HepG2 (cell line): ENCODE measurements around the gene EBP. TPM values are rescaled to one million over a fixed set of nuclear protein-coding genes. Genes with fewer than 3 reads are reported as not detected.

Experiments
- ATAC-seq: fragments of 200-7000 bp; cut with Tn5 transposase; 3 replicates; pipeline ENCODE4 v1.9.1; 2020; ENCODE audit warnings: mild to moderate bottlenecking, moderate library complexity
- BruUV-seq: library from RNA; stranded (reverse); fragments of 400-500 nt; replicated peaks from 2 replicates; lab custom pipeline; 2021; lab: Mats Ljungman, UMichigan
- CTCF ChIA-PET: fragments of 300-600 bp; formaldehyde crosslinking; extraction: SDS; loops from one replicate; lab custom pipeline; 2021; ENCODE audit warnings: low total read pairs, inconsistent platforms, low intra/inter-chr PET ratio; lab: Yijun Ruan, JAX
- POLR2A ChIA-PET: fragments of 350-600 bp; sonication (Branson Sonifier 250); formaldehyde crosslinking; loops from one replicate; lab custom pipeline; 2020; ENCODE audit warnings: antibody characterized with exemption, inconsistent platforms; lab: Yijun Ruan, JAX
- DNase-seq: peaks from one replicate; pipeline ENCODE4 v3.0.0-alpha.2; 2015; ENCODE audit warnings: low spot score
- FAIRE-seq: peaks from 3 replicates; lab custom pipeline; 2011; peaks lifted over from hg19 to GRCh38; lab: Jason Lieb, UNC
- H2AFZ ChIP-seq: one replicate; pipeline ENCODE4 v1.6.1; 2011; ENCODE audit warnings: low read length, inconsistent platforms
- H3K27ac ChIP-seq: fragments of 300-600 bp; 3 replicates; pipeline ENCODE4 v1.8.0; 2011; ENCODE audit warnings: mixed run types, mild to moderate bottlenecking, mixed read lengths, low read length, inconsistent platforms; ENCODE audit not compliant: insufficient read depth; ENCODE audit errors: extremely low read length
- H3K27me3 ChIP-seq, 2 experiments: fragments of 200-600 bp in 1 of 2; 2 replicates in 1 of 2; 3 replicates in 1 of 2; pipeline versions ENCODE4 v1.6.0 to v1.8.0; 2011; ENCODE audit warnings: low read length in 2 of 2, mild to moderate bottlenecking in 2 of 2, moderate library complexity in 2 of 2, inconsistent platforms in 1 of 2; ENCODE audit not compliant: insufficient read depth in 2 of 2, control insufficient read depth in 1 of 2
- H3K36me3 ChIP-seq, 2 experiments: fragments of 200-600 bp in 1 of 2; replicated peaks in 1 of 2; 2 replicates in 1 of 2; 3 replicates in 1 of 2; pipeline versions ENCODE4 v1.5.1 to v1.8.0; 2011; ENCODE audit warnings: low read length in 2 of 2, inconsistent platforms in 1 of 2; ENCODE audit not compliant: insufficient read depth in 2 of 2, control insufficient read depth in 1 of 2
- H3K4me1 ChIP-seq: 2 replicates; pipeline ENCODE4 v1.5.1; 2012; ENCODE audit warnings: low read length, inconsistent platforms; ENCODE audit not compliant: insufficient read depth
- H3K4me2 ChIP-seq: 2 replicates; pipeline ENCODE4 v1.6.0; 2011; ENCODE audit warnings: low read depth, low read length, inconsistent platforms
- H3K4me3 ChIP-seq, 3 experiments: fragments of 200-600 bp in 1 of 3; sonication (generic), shearing (Covaris generic) in 1 of 3; replicated peaks in 1 of 3; 2 replicates each; pipeline ENCODE4 v1.5.1; 2011 to 2016; ENCODE audit warnings: low read length in 3 of 3, inconsistent platforms in 2 of 3, low read depth in 2 of 3, mild to moderate bottlenecking in 2 of 3, control low read depth in 1 of 3, mixed read lengths in 1 of 3; ENCODE audit not compliant: insufficient read depth in 1 of 3
- H3K79me2 ChIP-seq: one replicate; pipeline ENCODE4 v1.6.1; 2011; ENCODE audit warnings: low read length, inconsistent platforms; ENCODE audit not compliant: insufficient read depth
- H3K9ac ChIP-seq: 2 replicates; pipeline ENCODE4 v1.6.0; 2011; ENCODE audit warnings: mild to moderate bottlenecking, low read depth, low read length, inconsistent platforms; ENCODE audit not compliant: insufficient read depth
- H3K9me3 ChIP-seq: 2 replicates; pipeline ENCODE4 v1.5.1; 2012; ENCODE audit warnings: mild to moderate bottlenecking, low read length
- H4K20me1 ChIP-seq: 2 replicates; pipeline ENCODE4 v1.6.0; 2011; ENCODE audit warnings: inconsistent platforms, mild to moderate bottlenecking, low read length, moderate library complexity; ENCODE audit not compliant: insufficient read depth
- GZF1 ChIP-seq: sonication (generic); formaldehyde crosslinking; IDR thresholded peaks from 2 replicates; pipeline ENCODE4 v1.5.1; 2020; ENCODE audit warnings: mild to moderate bottlenecking, missing genetic modification reagents
- HOXD1 ChIP-seq: sonication (generic); formaldehyde crosslinking; IDR thresholded peaks from 2 replicates; pipeline ENCODE4 v1.5.0; 2020; ENCODE audit warnings: missing genetic modification reagents
- IRF9 ChIP-seq: sonication (generic); formaldehyde crosslinking; IDR thresholded peaks from 2 replicates; pipeline ENCODE4 v1.8.0; 2022; ENCODE audit warnings: missing genetic modification reagents, mild to moderate bottlenecking, borderline replicate concordance
- MIER3 ChIP-seq: IDR thresholded peaks from 2 replicates; pipeline ENCODE4 v1.6.1; 2016; ENCODE audit warnings: missing compliant biosample characterization, borderline replicate concordance
- RBM39 ChIP-seq: fragments of 200-400 bp; formaldehyde crosslinking; IDR thresholded peaks from one replicate; pipeline ENCODE4 v1.6.1; 2018; ENCODE audit warnings: antibody characterized with exemption, mild to moderate bottlenecking, low read depth, low read length; ENCODE audit not compliant: poor library complexity, severe bottlenecking
- SYNCRIP ChIP-seq: fragments of 200-400 bp; formaldehyde crosslinking; IDR thresholded peaks from 2 replicates; pipeline ENCODE4 v1.6.1; 2018; ENCODE audit warnings: mild to moderate bottlenecking, low read depth, low read length; ENCODE audit not compliant: insufficient read depth
- ZMYM3 ChIP-seq: sonication (generic); formaldehyde crosslinking; IDR thresholded peaks from 2 replicates; pipeline ENCODE4 v1.5.1; 2020; ENCODE audit warnings: mild to moderate bottlenecking, missing genetic modification reagents
- ZNF232 ChIP-seq: sonication (generic); formaldehyde crosslinking; IDR thresholded peaks from 2 replicates; pipeline ENCODE4 v1.4.0; 2020; ENCODE audit warnings: missing genetic modification reagents, borderline replicate concordance
- ZNF260 ChIP-seq: sonication (generic); formaldehyde crosslinking; IDR thresholded peaks from 2 replicates; pipeline ENCODE4 v1.4.0; 2020; ENCODE audit warnings: missing genetic modification reagents, low read depth, mild to moderate bottlenecking, borderline replicate concordance
- ZNF513 ChIP-seq: sonication (generic); formaldehyde crosslinking; conservative IDR thresholded peaks from 2 replicates; pipeline ENCODE4 v1.5.0; 2020; ENCODE audit warnings: missing genetic modification reagents
- ZNF556 ChIP-seq: sonication (generic); formaldehyde crosslinking; IDR thresholded peaks from 2 replicates; pipeline ENCODE4 v1.4.0; 2020; ENCODE audit warnings: mild to moderate bottlenecking, missing genetic modification reagents, borderline replicate concordance
- ZNF687 ChIP-seq: sonication (generic); formaldehyde crosslinking; IDR thresholded peaks from 2 replicates; pipeline ENCODE4 v1.5.1; 2020; ENCODE audit warnings: mild to moderate bottlenecking, missing genetic modification reagents, moderate library complexity
- WGBS: methylation state at CpG from one replicate; pipeline ENCODE4 v1.1.6; 2017; ENCODE audit warnings: low lambda C conversion rate; 5-methylcytosine and 5-hydroxymethylcytosine counted together
- in situ Hi-C: cut with HindIII; loops from 2 replicates; pipeline ENCODE4 v1.10.0; 2017; ENCODE audit warnings: low pct_unique_long_range_greater_than_20kb; ENCODE audit not compliant: extremely low pct_ligation_motif_present
- intact Hi-C: fragments of 100-400 bp; cut with micrococcal nuclease; formaldehyde crosslinking; loops from one replicate; pipeline ENCODE4 v1.10.0; 2022; ENCODE audit not compliant: unreplicated experiment
- polyA plus RNA-seq, 8 experiments: library from polyadenylated mRNA; depleted of rRNA in 3 of 8; stranded (reverse) in 7 of 8; unstranded in 1 of 8; fragments of >200 nt; fragmentation: Illumina TruSeq in 4 of 8; extraction: Trizol in 4 of 8; gene quantifications; 2 replicates each; pipeline versions ENCODE4 v1.2.1 to v1.2.3, GENCODE V29; 2011 to 2016; ENCODE audit warnings: low read depth in 4 of 8, missing spikeins in 1 of 8, mixed read lengths in 1 of 8; ENCODE audit not compliant: insufficient read depth in 1 of 8
- total RNA-seq, 5 experiments: library from RNA; depleted of rRNA; stranded (reverse); fragments of >200 nt; fragmentation: Illumina TruSeq; extraction: Trizol; gene quantifications; 2 replicates each; pipeline ENCODE4 v1.2.3, GENCODE V29; 2016; ENCODE audit warnings: low read depth in 1 of 5

The EBP gene
- total and polyA plus RNA-seq, 2 of the 13 experiments (the other 11 are each of a cell fraction or from before 2014, with no cell fraction given), result 106 to 260 TPM

GRCh38 chrX:48476919-48477318, 44.7 kb upstream of the EBP start:
- Histone ChIP-seq H3K4me1 (peaks cover 37% of the 10 kb centered on the region), H4K20me1 (no peaks in the 10 kb centered on the region), H3K79me2 (peaks cover 19% of the 10 kb centered on the region), H3K9ac (peak overlapping the region; percentile 77; the same call in 1 of the 2 replicates), H3K4me2 (peak overlapping the region; percentile 74), H3K9me3 (no peaks in the 10 kb centered on the region), H3K36me3 (peaks cover 5 to 8% of the 10 kb centered on the region in 2 experiments; a peak in 3 of 5 replicates), H3K4me3 (peak overlapping the region; percentile 68 to 78 (median 77)), H2AFZ (no peak overlapping the region), H3K27ac (no peak overlapping the region), H3K27me3 (no peaks in the 10 kb centered on the region; a peak in 1 of 5 replicates)
- ChIA-PET POLR2A (interaction anchor here (0.6 kb wide), 1 partner anchor 98 kb away, joined by 3 read pairs; no protein-coding TSS in a partner anchor), CTCF (no interaction called here)
- in situ Hi-C loops (no loop called here), intact Hi-C loops (loop anchor here (10.0 kb wide), 1 partner anchor 58 kb away; the partner anchor contains the start of gene TBC1D25)
- DNase-seq, result no peak
- TF ChIP-seq ZNF687 (CRISPR knock-in tag), result no peak
- TF ChIP-seq IRF9, result no peak
- no peak for TF ChIP-seq RBM39
- TF ChIP-seq MIER3 (CRISPR knock-in tag), result no peak
- no peak for TF ChIP-seq HOXD1
- no peak for TF ChIP-seq ZNF556 (CRISPR knock-in tag)
- TF ChIP-seq ZNF232 (CRISPR knock-in tag), result no peak
- no peak for TF ChIP-seq ZMYM3
- no peak for TF ChIP-seq ZNF513 (CRISPR knock-in tag)
- no peak for TF ChIP-seq ZNF260 (CRISPR knock-in tag)
- TF ChIP-seq GZF1 (CRISPR knock-in tag), result no peak
- TF ChIP-seq SYNCRIP, result no peak
- FAIRE-seq, result no peak
- ATAC-seq, result no peak
- BruUV-seq, result TSS peak; percentile 38
- 30% methylated on average over 4 of the region's 4 CpGs for WGBS
